Measurements from ENCODE around the gene CYB5D1.
A peak's percentile ranks its signal among the peaks of the same experiment; 100 is the strongest.

The CYB5D1 gene

DNA sequence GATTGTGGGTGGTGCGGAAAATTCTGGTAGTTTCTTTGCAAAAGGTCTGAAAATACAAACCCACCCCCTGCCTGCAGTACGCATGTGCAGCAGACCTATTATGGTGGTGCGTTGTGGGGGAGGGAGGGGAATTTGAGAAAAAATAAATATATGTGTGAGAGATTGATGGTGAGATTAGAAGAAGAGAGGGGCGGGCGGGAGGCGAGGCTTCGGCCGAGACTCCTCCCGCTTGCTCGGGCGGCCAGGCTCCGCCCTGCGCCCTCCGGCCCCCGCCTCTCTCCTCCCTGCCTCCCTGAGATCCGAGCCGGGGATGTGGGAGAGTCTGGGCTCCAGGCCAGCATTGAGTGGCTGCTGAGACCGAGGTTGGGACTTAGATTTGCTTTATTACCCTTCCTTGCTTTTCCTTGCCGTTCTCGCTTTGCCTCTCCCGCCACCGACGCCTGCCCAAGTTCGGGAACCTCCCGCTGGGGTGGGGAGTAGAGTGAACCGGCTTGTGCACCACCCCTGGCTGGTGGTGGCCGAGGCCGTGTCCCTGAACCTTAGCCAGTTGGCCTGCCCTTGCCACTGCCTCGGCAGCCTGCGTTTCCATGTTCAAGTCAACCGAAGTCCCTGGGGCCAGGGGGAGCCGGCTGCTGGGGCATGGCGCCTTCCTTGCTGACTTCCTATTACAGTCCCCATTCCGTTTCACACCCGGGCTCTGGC lies 29.8 kb downstream of the CYB5D1 start:
- TF ChIP-seq ZNF274 (IDR thresholded peaks at IDR 0.05; ENCODE audit: low read depth, low read length) = no peak
- peak overlapping the region; percentile 85 for H3K4me3 ChIP-seq (ENCODE audit: low read length)

DNA sequence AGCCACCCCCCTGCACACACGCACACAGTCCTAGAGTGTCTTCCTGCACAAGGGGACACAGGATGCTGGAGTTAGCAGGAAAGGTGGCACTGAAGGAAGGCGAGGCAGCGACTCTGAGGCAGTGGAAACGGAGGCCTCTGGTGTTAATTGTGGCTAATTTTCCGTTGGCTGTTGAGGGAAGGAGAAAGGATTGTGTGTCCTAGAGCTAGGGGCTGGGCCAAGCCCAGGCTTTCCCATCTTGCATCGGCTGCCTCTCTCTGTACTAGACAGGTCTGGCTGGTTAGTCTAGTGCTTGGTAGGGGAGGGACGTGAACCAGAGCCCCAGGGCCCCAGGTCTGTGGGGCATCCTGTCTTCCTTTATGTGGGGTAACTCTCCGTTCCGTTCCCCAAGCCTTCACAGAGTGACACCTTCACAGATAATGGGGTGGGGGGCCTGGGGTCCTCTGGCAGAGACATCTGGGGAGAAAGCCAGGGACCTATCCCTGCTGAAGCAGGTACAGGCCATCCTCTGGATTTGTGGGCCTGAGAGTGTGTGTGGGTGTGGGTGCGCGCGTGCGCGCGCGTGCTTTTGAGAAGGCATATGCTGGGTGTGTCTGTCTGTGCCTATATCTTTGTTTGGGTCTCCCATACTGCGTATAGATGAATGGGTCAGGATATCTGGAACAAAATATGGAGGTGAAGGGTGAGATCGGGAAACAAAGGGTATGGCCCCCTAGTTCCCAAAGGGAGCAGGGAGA lies 30.5 kb downstream of the CYB5D1 start, which contains the start of gene CHD3:
Gene CHD3 (plus strand): TSS at position 606 of the 737 bp plus-strand sequence. CDS start 212 bp downstream, outside the sequence.
- H3K4me3 ChIP-seq (ENCODE audit: low read length) = peak within 1 kb of the TSS; percentile 85; the same call in 1 of the 2 replicates
- TF ChIP-seq ZNF274 (IDR thresholded peaks at IDR 0.05; ENCODE audit: low read depth, low read length) = no peak

DNA sequence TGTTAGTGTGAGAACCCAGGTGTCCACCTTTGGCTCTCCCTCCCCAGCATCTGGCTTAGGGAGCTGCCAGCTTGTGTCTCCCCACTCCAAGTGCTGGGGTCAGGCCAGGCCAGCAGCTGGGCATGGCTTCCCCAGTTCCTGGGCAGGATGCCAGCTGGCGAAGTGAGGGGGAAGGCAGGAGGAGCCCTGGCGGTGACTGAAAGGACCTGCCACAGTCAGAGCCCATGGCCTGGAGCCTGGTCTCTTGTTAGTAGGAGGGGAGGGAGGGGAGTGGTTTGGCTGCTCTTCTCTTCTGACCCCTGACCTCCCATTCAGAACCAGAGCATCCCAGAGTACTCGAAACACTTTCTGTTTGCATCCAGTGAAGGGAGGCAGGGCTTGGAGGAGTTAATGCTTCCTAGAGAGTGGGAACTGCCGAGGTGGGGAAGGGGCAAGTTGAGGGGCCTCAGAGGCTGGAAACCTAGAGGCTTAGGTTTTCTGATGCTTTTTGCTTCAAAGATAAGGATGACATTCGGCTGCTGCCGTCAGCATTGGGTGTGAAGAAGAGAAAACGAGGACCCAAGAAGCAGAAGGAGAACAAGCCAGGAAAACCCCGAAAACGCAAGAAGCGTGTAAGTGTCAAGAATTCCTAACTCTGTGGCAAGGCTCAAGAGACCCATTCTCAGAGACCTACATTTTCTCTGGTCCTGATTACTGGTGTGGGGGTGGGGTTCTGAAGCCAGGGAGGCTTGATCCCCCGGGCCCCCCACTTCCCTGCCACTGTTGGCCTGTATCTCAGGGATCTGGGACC lies 31.6 kb downstream of the CYB5D1 start:
- no peak for TF ChIP-seq ZNF274 (IDR thresholded peaks at IDR 0.05; ENCODE audit: low read depth, low read length)
- no peak overlapping the region for H3K4me3 ChIP-seq (ENCODE audit: low read length)

DNA sequence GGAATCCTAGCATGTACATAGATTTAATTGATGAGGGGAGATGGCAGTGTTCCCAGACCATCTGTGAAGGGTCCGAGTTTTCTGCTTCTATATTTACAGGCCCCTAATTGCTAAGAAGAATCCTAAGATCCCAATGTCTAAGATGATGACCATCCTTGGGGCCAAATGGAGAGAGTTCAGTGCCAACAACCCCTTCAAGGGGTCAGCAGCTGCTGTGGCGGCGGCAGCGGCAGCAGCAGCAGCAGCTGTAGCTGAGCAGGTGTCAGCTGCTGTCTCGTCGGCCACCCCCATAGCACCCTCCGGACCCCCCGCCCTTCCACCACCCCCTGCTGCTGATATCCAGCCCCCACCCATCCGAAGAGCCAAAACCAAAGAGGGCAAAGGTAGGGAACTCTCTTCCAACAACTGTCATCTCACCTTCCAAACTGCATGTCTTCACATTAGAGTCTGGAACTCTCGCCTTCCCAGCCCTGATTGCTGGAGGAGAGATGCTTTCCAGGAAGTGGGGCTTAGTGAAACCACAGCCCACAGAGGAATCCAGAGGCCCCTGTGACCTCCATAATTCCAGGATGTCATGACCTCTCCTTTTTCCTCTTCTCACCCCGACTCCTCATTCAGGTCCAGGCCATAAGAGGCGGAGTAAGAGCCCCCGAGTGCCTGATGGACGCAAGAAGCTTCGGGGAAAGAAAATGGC lies 35.5 kb downstream of the CYB5D1 start:
- no peak for TF ChIP-seq ZNF274 (IDR thresholded peaks at IDR 0.05; ENCODE audit: low read depth, low read length)
- no peak overlapping the region for H3K4me3 ChIP-seq (ENCODE audit: low read length)

DNA sequence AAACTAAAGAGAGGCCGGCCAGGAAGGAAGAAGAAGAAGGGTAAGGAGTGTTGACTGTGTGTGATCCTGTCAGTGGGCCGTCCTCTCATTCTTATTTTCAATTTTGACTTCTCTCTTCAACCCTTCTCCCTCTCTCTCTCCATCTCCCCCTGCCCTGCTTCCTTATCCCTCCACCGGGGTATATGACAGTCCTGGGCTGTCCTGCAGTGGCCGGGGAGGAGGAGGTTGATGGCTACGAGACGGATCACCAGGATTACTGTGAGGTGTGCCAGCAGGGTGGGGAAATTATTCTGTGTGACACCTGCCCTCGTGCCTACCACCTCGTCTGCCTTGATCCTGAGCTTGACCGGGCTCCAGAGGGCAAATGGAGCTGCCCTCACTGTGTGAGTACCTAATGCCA lies 36.4 kb downstream of the CYB5D1 start:
- no peak overlapping the region for H3K4me3 ChIP-seq (ENCODE audit: low read length)
- no peak for TF ChIP-seq ZNF274 (IDR thresholded peaks at IDR 0.05; ENCODE audit: low read depth, low read length)

DNA sequence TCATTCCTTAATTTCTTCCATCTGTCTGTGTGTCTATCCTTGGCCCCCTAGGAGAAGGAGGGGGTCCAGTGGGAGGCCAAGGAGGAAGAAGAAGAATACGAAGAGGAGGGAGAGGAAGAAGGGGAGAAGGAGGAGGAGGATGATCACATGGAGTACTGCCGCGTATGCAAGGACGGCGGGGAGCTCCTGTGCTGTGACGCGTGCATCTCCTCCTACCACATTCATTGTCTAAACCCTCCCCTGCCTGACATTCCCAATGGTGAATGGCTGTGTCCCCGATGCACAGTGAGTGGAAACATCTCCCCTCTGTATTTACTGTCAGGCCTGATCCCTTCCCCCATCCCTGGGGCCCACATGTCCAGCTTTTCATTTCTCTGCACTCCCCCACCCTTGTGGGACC lies 37.1 kb downstream of the CYB5D1 start:
- no peak for TF ChIP-seq ZNF274 (IDR thresholded peaks at IDR 0.05; ENCODE audit: low read depth, low read length)
- no peak overlapping the region for H3K4me3 ChIP-seq (ENCODE audit: low read length)

DNA sequence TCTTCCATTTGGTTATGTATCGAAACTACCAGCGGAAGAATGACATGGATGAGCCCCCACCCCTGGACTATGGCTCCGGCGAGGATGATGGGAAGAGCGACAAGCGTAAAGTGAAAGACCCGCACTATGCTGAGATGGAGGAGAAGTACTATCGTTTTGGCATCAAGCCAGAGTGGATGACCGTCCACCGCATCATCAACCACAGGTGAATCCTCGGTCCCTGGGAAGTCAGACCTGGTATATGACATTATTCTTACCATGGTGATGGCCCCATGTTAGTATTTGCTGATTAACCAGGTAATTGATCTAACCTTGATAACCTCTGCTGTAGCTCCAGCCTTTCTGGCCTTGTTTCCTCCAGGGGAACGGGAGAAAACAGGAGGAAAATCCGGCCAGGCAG lies 39.3 kb downstream of the CYB5D1 start:
- no peak for TF ChIP-seq ZNF274 (IDR thresholded peaks at IDR 0.05; ENCODE audit: low read depth, low read length)
- H3K4me3 ChIP-seq (ENCODE audit: low read length) = no peak overlapping the region

DNA sequence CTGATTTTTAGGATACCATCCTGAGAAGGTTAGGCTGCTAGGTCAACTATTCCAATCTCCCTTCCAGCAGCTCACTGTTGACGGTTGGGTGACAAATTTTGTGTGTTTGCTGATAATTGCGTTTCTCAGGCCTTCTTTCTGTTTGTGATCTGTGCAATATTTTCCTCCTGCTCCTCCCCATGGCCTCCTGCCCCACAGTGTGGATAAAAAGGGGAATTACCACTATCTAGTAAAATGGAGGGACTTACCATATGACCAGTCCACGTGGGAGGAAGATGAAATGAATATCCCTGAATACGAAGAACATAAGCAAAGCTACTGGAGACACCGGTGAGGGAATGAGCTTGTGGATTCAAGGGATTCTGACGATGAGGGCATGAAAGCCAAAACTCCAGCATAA lies 40.0 kb downstream of the CYB5D1 start:
- no peak overlapping the region for H3K4me3 ChIP-seq (ENCODE audit: low read length)
- TF ChIP-seq ZNF274 (IDR thresholded peaks at IDR 0.05; ENCODE audit: low read depth, low read length) = no peak

DNA sequence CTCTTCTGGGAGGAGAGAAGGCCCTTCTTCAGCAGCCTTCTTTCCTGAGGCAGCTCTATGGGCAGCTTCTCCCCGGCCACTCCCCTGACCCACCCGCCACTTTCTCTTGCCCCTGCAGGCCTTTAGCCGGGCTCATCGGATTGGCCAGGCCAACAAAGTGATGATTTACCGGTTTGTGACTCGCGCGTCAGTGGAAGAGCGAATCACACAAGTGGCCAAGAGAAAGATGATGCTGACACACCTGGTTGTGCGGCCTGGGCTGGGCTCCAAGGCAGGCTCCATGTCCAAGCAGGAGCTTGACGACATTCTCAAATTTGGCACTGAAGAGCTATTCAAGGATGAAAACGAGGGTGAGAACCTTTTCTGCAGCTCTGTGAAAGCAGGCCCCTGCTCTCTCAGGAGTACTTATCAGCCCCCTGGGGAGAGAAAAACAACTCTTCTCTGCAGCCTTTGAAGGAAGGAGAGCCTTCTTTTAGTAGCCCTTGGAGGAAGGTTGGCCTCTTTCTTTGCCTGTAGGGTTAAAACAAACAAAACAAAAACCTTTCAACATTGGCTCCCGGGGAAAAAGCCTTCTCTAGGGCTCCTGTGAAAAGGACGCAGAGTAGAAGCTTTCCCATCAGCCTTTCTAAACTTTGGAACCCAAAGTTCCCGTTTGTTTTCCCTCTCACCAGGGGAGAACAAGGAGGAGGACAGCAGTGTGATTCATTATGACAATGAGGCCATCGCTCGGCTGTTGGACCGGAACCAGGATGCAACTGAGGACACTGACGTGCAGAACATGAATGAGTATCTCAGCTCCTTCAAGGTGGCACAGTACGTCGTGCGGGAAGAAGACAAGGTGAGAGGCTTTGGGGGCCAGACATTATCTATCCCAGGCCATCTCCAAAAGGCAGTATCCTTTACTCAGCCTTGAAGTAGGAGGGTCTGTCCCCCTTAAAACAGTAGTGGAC lies 45.6 kb downstream of the CYB5D1 start:
- TF ChIP-seq ZNF274 (IDR thresholded peaks at IDR 0.05; ENCODE audit: low read depth, low read length) = no peak
- no peak overlapping the region for H3K4me3 ChIP-seq (ENCODE audit: low read length)

DNA sequence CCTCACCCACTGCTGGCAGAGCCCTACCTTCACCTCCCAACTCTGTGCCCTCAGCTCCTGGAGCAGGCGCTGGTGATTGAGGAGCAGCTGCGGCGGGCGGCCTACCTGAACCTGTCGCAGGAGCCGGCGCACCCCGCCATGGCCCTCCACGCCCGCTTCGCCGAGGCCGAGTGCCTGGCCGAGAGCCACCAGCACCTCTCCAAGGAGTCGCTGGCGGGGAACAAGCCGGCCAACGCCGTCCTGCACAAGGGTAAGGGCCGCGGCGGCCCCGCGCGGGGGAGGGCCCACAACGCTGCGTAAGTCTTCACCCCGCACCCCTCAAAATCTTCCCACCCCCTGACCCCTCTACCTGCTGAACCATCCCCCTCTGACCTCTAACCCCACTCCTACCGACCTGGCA lies 51.3 kb downstream of the CYB5D1 start:
- no peak for TF ChIP-seq ZNF274 (IDR thresholded peaks at IDR 0.05; ENCODE audit: low read depth, low read length)
- H3K4me3 ChIP-seq (ENCODE audit: low read length) = no peak overlapping the region

DNA sequence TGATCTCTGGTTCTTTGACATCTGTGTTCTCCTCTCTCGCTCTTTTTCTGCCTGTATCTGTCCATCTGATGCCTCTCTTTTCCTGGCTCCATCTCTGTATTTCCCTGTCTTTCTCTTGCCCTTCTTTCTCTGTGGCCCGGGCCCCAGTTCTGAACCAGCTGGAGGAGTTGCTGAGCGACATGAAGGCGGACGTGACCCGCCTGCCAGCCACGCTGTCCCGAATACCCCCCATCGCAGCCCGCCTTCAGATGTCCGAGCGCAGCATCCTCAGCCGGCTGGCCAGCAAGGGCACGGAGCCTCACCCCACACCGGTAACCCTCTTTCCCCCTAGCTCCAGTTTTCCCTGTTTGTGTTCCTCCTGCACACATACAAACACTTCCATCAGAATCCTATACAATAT lies 52.5 kb downstream of the CYB5D1 start:
- no peak for TF ChIP-seq ZNF274 (IDR thresholded peaks at IDR 0.05; ENCODE audit: low read depth, low read length)
- no peak overlapping the region for H3K4me3 ChIP-seq (ENCODE audit: low read length)

DNA sequence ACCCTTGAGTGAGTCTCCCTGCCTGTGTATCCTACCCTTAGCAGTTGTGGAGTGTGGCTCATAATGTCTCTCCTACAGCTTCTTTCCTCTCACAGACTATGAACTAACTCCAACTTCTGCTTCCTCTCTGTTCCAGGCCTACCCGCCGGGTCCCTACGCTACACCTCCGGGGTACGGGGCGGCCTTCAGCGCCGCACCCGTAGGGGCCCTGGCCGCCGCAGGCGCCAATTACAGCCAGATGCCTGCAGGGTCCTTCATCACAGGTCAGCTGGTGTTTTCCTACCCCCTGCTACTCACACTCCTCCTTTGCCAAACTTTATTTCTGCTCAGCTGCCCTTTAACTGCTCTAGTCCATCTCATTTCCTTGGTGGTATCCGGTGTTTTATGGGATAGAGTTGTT lies 52.9 kb downstream of the CYB5D1 start:
- no peak for TF ChIP-seq ZNF274 (IDR thresholded peaks at IDR 0.05; ENCODE audit: low read depth, low read length)
- H3K4me3 ChIP-seq (ENCODE audit: low read length) = no peak overlapping the region

DNA sequence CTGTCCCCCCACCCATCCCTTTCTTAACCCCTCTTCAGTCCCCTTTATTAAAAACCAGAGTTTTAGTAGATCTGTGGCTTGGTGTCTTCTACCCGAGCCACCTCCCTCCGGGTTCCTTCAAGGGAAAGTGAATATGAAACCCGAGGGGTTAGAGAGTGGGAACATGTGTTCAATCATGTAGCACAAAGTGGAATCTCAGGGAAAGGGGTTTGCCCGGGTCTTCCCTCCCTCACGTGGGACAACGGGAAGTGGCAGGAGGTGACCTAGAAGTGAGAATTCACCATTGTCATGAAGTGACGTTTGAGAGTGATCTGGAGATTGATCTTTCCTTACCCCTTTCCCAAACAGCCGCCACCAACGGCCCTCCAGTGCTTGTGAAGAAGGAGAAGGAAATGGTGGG lies 53.3 kb downstream of the CYB5D1 start:
- H3K4me3 ChIP-seq (ENCODE audit: low read length) = no peak overlapping the region
- no peak for TF ChIP-seq ZNF274 (IDR thresholded peaks at IDR 0.05; ENCODE audit: low read depth, low read length)

All from GM08714 (cell line).